ENCODE data around the gene PAK2. TPM values are rescaled to one million over a fixed set of nuclear protein-coding genes. Genes with fewer than 3 reads are reported as not detected.

Gene PAK2
- total and polyA plus RNA-seq, 2 experiments from 2014 or later, result 24.3 to 49.4 TPM

GRCh38 chr3:196753201-196753600, 13.5 kb downstream of the PAK2 start:
- Histone ChIP-seq H3K27me3 (ENCODE audit: insufficient read depth) (no peaks in the 10 kb centered on the region), H3K4me2 (no peak overlapping the region), H3K79me2 (replicated peaks; ENCODE audit: insufficient read depth) (peaks cover 100% of the 10 kb centered on the region), H3F3A (replicated peaks; ENCODE audit: low read depth) (no peaks in the 10 kb centered on the region), H3K9me2 (ENCODE audit: insufficient read depth) (0 out of 2 replicates have a peak, but pooled peaks cover under 1% of the 10 kb centered on the region), H2AFZ (no peak overlapping the region), H3K4me3 (no peak overlapping the region), H4K20me1 (replicated peaks; ENCODE audit: insufficient read depth) (peaks cover 25% of the 10 kb centered on the region), H3K36me3 (ENCODE audit: insufficient read depth) (peaks cover 15% of the 10 kb centered on the region; the same call in 1 of the 2 replicates), H3K27ac (ENCODE audit: low read depth) (peak overlapping the region; percentile 70; the same call in 1 of the 2 replicates), H3K4me1 (ENCODE audit: insufficient read depth) (peaks cover 8% of the 10 kb centered on the region; the same call in 1 of the 2 replicates)
- H3K4me1 Mint-ChIP-seq, result peaks cover 4% of the 10 kb centered on the region
- H3K27ac Mint-ChIP-seq, result no peak overlapping the region
- peaks cover 77% of the 10 kb centered on the region for H3K36me3 Mint-ChIP-seq (ENCODE audit: low read depth)
- H3K27me3 Mint-ChIP-seq (ENCODE audit: insufficient read depth, low read depth, poor library complexity), result peaks cover 4% of the 10 kb centered on the region
- no peak overlapping the region for H3K4me3 Mint-ChIP-seq
- TF ChIP-seq JUNB (IDR thresholded peaks at IDR 0.05; ENCODE audit: unreplicated experiment) (no peak), ZNF331 (CRISPR knock-in tag; IDR thresholded peaks at IDR 0.05; ENCODE audit: low read depth) (no peak)
- TF ChIP-seq, protein P1, sequence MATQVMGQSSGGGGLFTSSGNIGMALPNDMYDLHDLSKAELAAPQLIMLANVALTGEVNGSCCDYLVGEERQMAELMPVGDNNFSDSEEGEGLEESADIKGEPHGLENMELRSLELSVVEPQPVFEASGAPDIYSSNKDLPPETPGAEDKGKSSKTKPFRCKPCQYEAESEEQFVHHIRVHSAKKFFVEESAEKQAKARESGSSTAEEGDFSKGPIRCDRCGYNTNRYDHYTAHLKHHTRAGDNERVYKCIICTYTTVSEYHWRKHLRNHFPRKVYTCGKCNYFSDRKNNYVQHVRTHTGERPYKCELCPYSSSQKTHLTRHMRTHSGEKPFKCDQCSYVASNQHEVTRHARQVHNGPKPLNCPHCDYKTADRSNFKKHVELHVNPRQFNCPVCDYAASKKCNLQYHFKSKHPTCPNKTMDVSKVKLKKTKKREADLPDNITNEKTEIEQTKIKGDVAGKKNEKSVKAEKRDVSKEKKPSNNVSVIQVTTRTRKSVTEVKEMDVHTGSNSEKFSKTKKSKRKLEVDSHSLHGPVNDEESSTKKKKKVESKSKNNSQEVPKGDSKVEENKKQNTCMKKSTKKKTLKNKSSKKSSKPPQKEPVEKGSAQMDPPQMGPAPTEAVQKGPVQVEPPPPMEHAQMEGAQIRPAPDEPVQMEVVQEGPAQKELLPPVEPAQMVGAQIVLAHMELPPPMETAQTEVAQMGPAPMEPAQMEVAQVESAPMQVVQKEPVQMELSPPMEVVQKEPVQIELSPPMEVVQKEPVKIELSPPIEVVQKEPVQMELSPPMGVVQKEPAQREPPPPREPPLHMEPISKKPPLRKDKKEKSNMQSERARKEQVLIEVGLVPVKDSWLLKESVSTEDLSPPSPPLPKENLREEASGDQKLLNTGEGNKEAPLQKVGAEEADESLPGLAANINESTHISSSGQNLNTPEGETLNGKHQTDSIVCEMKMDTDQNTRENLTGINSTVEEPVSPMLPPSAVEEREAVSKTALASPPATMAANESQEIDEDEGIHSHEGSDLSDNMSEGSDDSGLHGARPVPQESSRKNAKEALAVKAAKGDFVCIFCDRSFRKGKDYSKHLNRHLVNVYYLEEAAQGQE (IDR thresholded peaks at IDR 0.05; ENCODE audit: unreplicated experiment), result no peak
- DNase-seq (ENCODE audit: low spot score) (no peak), ATAC-seq (no peak)
- H3K9me3 Mint-ChIP-seq, result peaks cover 39% of the 10 kb centered on the region

DNA sequence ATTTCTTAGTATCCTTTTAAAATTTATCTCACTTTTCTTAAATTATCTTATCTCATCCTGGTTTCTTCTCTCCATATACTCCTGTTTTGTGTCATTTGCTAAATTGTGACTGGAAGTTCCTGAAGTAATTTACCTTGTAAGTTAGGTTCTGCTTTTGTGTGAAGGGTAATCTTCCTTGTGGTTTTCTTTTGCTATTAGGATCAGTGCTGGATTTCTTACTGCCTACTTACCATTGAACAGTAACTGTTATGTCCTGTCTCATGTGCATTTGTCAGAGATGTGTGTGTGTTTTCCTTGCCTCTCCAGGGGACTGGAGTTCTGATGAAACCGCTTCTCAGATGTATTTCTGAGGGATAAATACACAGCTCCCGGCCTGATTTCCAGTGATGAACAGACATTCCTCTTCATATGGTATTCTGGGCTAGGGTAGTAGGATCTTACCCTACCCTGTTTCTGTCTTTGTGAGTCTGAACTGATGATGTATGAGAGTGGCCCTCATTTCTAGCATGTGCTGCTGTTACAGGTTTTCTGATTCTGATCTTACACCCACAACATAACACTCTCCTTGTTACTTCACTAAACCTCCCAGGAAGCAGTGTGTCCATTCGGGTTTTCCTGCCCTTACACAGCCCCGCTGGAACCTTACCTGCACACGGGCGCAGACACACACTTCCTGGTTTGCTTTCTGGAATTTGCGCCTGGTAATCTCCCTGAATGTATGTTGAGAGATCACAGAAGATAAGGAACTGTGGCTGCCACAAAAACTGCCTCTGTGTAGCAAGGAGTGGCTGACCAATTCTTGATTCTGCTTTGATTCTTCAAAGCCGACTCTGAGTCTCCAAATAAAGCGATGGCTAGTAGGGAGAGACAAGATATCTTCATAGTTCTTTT, 14.7 kb downstream of the PAK2 start:
- Mint-ChIP-seq H3K9me3 (peaks cover 40% of the 10 kb centered on the region), H3K4me3 (no peak overlapping the region), H3K27me3 (ENCODE audit: insufficient read depth, low read depth, poor library complexity) (peaks cover 6% of the 10 kb centered on the region), H3K4me1 (no peaks in the 10 kb centered on the region), H3K36me3 (ENCODE audit: low read depth) (peaks cover 88% of the 10 kb centered on the region), H3K27ac (no peak overlapping the region; the same call in 1 of the 2 replicates)
- Histone ChIP-seq H3K4me2 (no peak overlapping the region), H3K27ac (ENCODE audit: low read depth) (peak overlapping the region; percentile 70), H3K4me3 (no peak overlapping the region), H2AFZ (no peak overlapping the region), H3K27me3 (ENCODE audit: insufficient read depth) (no peaks in the 10 kb centered on the region), H3K36me3 (ENCODE audit: insufficient read depth) (peaks cover 15% of the 10 kb centered on the region; the same call in 1 of the 2 replicates), H3K4me1 (ENCODE audit: insufficient read depth) (0 out of 2 replicates have a peak, but pooled peaks cover 4% of the 10 kb centered on the region), H3F3A (replicated peaks; ENCODE audit: low read depth) (no peaks in the 10 kb centered on the region), H3K79me2 (replicated peaks; ENCODE audit: insufficient read depth) (peaks cover 100% of the 10 kb centered on the region), H4K20me1 (replicated peaks; ENCODE audit: insufficient read depth) (peaks cover 29% of the 10 kb centered on the region), H3K9me2 (ENCODE audit: insufficient read depth) (0 out of 2 replicates have a peak, but pooled peaks cover 2% of the 10 kb centered on the region)
- DNase-seq (ENCODE audit: low spot score) (no peak), ATAC-seq (no peak)
- no peak for TF ChIP-seq CREB1 (CRISPR knock-in tag; IDR thresholded peaks at IDR 0.05; ENCODE audit: low read depth)
- TF ChIP-seq ETS1 (IDR thresholded peaks at IDR 0.05), result no peak
- no peak for TF ChIP-seq STAT1 (IDR thresholded peaks at IDR 0.05; ENCODE audit: unreplicated experiment)
- no peak for TF ChIP-seq ZNF331 (CRISPR knock-in tag; IDR thresholded peaks at IDR 0.05; ENCODE audit: low read depth)
- TF ChIP-seq JUNB (IDR thresholded peaks at IDR 0.05; ENCODE audit: unreplicated experiment), result no peak

Measured in GM23338 (cell line).